ENCODE data around the gene ZNF804B. TPM values are rescaled to one million over a fixed set of nuclear protein-coding genes. Genes with fewer than 3 reads are reported as not detected.

The ZNF804B gene
- total RNA-seq, 3 donors from 2014 or later, result 0.33 TPM; not detected in 2

DNA sequence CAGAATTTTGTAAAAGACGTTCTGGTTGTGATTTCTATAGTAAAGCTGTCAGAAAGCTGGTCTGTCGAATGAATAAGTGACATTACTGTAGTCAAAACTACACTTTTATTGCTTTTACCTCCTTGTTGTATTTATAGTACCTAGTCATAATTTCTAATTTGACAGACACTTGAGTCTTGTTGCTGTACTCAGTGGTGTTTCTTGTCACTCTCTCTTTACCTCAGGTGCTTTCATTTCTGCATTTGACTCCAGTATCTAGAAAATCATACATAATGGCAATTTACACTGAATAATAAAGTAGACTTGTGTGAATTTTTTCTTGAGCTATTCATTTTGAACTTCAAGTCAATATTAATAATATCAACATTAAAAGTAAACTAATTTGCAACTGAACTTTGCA, 293.6 kb downstream of the ZNF804B start:
- intact Hi-C loops (cut with DNase I; ENCODE audit: low total_unique reads), result no loop called here
- TF ChIP-seq POLR2AphosphoS5 (IDR thresholded peaks at IDR 0.05) (no peak), CTCF (IDR thresholded peaks at IDR 0.05) (no peak), POLR2A (IDR thresholded peaks at IDR 0.05) (no peak)
- DNase-seq (ENCODE audit: low spot score in 2 of 2), result no peak
- Histone ChIP-seq H3K27ac (no peak overlapping the region), H3K4me1 (no peaks in the 10 kb centered on the region), H3K36me3 (no peaks in the 10 kb centered on the region), H3K27me3 (no peaks in the 10 kb centered on the region), H3K4me3 (no peak overlapping the region), H3K9me3 (no peaks in the 10 kb centered on the region)

DNA sequence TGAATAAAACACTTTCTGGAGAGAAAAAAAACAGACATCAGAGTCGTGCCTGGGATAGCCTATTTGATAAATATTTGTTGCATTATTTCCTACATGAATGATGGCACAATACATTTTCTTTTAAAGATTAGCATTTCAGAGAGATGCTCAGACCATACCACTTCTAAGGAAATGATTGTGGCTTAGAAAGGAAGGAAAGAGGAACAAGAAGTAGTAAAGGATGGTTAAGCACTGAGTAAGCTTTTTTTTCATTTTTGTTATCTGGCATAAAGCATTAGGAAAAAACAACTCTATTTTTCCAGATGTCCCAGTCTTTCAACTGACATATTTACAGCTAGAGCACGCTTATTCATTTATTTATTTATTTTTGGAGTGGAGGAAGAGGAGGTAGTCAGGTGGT, 294.9 kb downstream of the ZNF804B start:
- intact Hi-C loops (cut with DNase I; ENCODE audit: low total_unique reads), result no loop called here
- Histone ChIP-seq H3K36me3 (no peaks in the 10 kb centered on the region), H3K27me3 (no peaks in the 10 kb centered on the region), H3K27ac (no peak overlapping the region), H3K4me3 (no peak overlapping the region), H3K9me3 (no peaks in the 10 kb centered on the region), H3K4me1 (no peaks in the 10 kb centered on the region)
- TF ChIP-seq CTCF (IDR thresholded peaks at IDR 0.05) (no peak), POLR2AphosphoS5 (IDR thresholded peaks at IDR 0.05) (no peak), POLR2A (IDR thresholded peaks at IDR 0.05) (no peak)
- no peak for DNase-seq (ENCODE audit: low spot score in 2 of 2)

GRCh38 chr7:89060234-89060633, 300.7 kb downstream of the ZNF804B start:
- Histone ChIP-seq H3K4me1 (no peaks in the 10 kb centered on the region), H3K9me3 (no peaks in the 10 kb centered on the region), H3K27me3 (no peaks in the 10 kb centered on the region), H3K4me3 (no peak overlapping the region), H3K27ac (no peak overlapping the region), H3K36me3 (no peaks in the 10 kb centered on the region)
- TF ChIP-seq POLR2A (IDR thresholded peaks at IDR 0.05) (no peak), POLR2AphosphoS5 (IDR thresholded peaks at IDR 0.05) (no peak), CTCF (IDR thresholded peaks at IDR 0.05) (no peak)
- DNase-seq (ENCODE audit: low spot score in 2 of 2), result no peak
- intact Hi-C loops (cut with DNase I; ENCODE audit: low total_unique reads), result no loop called here

- Histone ChIP-seq H3K9me3 (no peaks in the 10 kb centered on the region), H3K4me3 (no peak overlapping the region), H3K27ac (no peak overlapping the region), H3K36me3 (no peaks in the 10 kb centered on the region), H3K4me1 (no peaks in the 10 kb centered on the region), H3K27me3 (no peaks in the 10 kb centered on the region)
- intact Hi-C loops (cut with DNase I; ENCODE audit: low total_unique reads), result no loop called here
- TF ChIP-seq POLR2A (IDR thresholded peaks at IDR 0.05), result no peak
- TF ChIP-seq CTCF (IDR thresholded peaks at IDR 0.05), result no peak
- no peak for TF ChIP-seq POLR2AphosphoS5 (IDR thresholded peaks at IDR 0.05)
- DNase-seq (ENCODE audit: low spot score in 2 of 2), result no peak
These were observed 305.3 kb downstream of the ZNF804B start for GRCh38 chr7:89064831-89065230.

DNA sequence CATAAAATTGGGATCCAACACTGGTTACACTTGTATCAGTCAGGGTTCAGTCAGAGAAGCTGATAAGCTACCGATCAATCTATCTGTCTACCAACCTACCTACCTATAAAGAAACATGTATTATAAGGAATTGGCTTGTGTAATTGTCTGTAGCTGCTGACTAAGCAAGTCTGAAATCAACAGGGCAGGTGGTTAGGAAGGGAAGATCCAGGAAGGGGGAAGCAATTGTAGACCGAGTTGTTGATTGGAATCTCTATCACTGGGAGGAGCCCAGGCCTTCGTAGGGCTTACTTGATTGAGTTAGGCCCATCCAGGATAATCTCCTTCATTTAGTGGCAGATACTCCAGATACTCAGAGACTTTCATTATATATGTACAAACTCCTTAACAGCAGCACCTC, 307.5 kb downstream of the ZNF804B start:
- Histone ChIP-seq H3K36me3 (no peaks in the 10 kb centered on the region), H3K4me3 (no peak overlapping the region), H3K27me3 (no peaks in the 10 kb centered on the region), H3K27ac (no peak overlapping the region), H3K9me3 (no peaks in the 10 kb centered on the region), H3K4me1 (no peaks in the 10 kb centered on the region)
- DNase-seq (ENCODE audit: low spot score in 2 of 2), result no peak
- intact Hi-C loops (cut with DNase I; ENCODE audit: low total_unique reads), result no loop called here
- TF ChIP-seq CTCF (IDR thresholded peaks at IDR 0.05), result no peak
- no peak for TF ChIP-seq POLR2AphosphoS5 (IDR thresholded peaks at IDR 0.05)
- TF ChIP-seq POLR2A (IDR thresholded peaks at IDR 0.05), result no peak

Data from breast epithelium (tissue), 4 donors.